Left lobe of liver (tissue), 2 donors: ENCODE data around the gene RAB8A. TPM values are rescaled to one million over a fixed set of nuclear protein-coding genes. Genes with fewer than 3 reads are reported as not detected.
A peak's percentile ranks its signal among the peaks of the same experiment; 100 is the strongest.
"Not testable (repeated sequence)": the region's sequence is repeated elsewhere in the genome, so short reads cannot be mapped to it uniquely, and the experiment has no call there.

ENCODE experiments used
- ATAC-seq: fragments of 200-7000 bp; cut with Tn5 transposase; one replicate; pipeline ENCODE4 v1.9.1; 2020; ENCODE audit warnings: mild to moderate bottlenecking, moderate library complexity
- DNase-seq: peaks from one replicate; pipeline ENCODE4 v3.0.0-alpha.2; 2020; ENCODE audit warnings: low spot score
- total RNA-seq: library from RNA; stranded (reverse); gene quantifications from one replicate; pipeline ENCODE4 v1.2.1, GENCODE V29; 2021
- donor health status: DM: no; HTN: no; CAD: no; lungs with moderate emphysema.
- donor health status: DM: no; HTN: yes; CAD: no.

The RAB8A gene
- total RNA-seq, 1 donor from 2014 or later = 56.5 TPM

DNA sequence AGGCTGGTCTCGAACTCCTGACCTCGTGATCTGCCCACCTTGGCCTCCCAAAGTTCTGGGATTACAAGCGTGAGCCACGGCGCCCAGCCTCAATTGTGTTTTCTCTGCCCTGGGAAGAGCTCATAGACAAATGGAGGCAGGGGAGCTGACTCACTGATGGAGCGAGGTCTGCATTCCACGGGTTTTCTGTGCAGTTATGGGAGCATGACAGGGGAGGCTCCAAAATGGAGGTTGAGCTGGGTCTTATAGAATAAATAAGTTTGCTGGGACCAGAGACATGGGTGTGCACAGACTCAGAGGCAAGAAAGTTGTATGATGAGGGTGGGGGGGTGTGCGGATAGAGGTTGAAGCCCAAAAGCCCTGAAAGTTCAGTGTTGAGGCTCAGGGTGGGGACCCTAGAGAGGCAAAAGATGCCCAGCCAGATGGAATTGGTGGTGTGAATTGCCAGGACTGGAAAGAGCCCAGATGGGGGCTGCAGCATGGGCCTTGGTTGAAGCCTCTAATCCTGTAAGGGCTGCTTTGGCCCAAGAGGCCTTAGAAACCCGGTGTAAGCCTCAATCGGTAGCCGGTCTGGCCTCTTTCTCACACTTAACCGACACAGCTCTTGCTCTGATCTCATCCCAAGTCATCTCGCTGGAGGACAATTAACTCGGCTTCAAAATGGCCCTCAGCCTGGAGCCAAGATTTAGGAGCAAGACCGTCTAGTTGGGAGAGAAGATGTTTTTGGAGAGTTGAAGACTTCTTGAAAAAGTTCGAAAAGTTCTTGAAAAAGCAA, 33.5 kb upstream of the RAB8A start:
- ATAC-seq = no peak
- no peak for DNase-seq

DNA sequence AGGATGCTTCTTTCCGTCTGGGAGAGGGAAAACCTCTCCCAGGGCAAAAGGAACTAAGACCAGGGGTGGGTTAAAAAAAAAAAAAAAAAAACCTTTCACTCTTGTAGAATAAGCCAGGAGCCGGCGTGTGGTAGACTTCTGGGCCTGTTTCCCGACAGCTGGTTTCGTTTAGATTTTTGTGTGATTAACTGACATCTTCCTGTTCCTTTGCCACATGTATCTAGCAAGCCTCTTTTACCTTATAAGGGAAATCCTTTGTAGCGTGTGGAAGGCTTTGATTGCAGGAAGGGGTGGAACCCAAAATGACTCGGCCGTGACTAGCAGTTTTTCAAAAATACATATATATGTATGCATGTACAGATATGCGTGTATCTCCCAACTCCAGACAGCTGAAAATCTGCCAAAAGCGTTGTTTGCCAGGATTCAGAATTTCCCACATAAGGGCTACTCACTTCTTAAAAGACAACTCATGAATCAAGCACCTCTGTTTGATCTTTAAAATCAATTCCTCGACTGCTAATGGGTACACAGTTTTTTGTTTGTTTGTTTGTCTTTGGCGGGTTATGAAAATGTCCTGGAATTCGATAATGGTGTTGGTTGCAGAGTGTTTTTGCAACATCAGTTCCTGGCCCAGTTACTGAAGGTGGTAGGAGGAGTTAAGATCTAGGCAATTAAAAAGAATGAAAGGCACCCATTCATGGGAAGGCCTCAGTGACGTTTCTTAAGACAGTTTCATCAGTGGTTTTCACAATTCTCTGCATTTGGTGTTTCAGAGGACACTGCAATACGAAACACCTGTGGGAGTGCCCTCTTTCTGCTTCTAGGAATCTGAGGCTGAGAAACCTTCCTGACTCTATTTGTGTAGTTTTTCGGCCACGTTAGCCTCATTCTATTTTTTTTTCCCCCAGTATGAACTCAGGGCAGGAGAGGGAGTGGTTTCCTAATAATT, 32.7 kb upstream of the RAB8A start:
- DNase-seq (no peak), ATAC-seq (peak; percentile 26)

DNA sequence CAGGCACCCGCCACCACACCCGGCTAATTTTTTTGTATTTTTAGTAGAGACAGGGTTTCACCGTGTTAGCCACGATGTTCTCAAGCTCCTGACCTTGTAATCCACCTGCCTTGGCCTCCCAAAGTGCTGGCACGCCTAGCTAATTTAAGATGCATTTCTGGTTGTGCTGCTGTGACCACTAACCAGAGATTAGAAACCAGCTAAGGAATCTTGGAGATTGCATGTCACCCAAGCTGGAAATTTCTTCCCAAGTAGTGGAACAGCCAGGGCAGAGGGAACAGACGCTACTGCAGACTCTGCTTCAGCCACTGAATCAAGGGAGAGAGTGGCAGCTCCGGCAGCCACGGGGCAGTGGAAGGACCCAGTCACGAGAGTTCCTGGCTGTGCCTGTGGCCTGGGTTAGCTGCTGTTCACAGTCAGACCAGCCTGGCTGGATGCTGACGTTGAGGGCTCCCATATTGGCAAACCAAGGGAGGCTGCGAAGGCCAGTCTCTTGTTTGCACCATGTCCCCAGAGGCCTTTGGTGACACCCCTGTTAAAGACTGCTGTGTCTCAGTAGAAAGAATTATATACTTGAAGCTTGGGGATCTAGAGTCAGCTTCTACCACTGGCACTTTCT, 27.5 kb upstream of the RAB8A start:
- no peak for ATAC-seq
- DNase-seq = no peak

DNA sequence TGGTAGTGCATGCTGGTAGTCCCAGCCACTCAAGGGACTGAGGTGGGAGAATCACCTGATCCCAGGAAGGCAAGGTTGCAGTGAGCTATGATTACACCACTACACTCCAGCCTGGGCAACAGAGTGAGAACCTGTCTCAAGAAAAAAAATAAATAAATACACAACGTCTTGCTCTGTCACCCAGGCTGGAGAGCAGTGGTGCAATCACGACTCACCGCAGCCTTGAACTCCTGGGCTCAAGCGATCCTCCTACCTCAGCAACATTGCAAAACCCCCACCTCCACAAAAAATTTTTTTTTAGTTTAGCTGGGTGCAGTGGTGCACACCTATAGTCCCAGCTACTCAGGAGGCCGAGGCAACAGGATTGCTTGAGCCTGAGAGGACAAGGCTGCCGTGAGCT, 26.6 kb upstream of the RAB8A start:
- DNase-seq (no peak), ATAC-seq (no peak)

DNA sequence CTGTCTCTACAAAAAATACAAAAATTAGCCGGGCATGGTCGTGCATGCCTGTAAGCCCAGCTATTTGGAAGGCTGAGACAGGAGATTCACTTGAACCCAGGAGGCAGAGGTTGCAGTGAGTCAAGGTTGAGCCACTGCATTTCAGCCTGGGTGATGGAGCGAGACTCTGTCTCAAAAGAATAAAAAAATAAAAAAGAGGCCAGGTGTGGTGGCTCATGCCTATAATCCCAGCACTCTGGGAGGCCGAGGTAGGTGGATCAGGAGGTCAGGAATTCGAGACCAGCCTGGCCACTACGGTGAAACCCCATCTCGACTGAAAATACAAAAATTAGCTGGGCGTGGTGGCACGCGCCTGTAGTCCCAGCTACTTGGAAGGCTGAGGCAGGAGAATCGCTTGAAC, 24.3 kb upstream of the RAB8A start:
- ATAC-seq, DNase-seq: not testable (repeated sequence)

DNA sequence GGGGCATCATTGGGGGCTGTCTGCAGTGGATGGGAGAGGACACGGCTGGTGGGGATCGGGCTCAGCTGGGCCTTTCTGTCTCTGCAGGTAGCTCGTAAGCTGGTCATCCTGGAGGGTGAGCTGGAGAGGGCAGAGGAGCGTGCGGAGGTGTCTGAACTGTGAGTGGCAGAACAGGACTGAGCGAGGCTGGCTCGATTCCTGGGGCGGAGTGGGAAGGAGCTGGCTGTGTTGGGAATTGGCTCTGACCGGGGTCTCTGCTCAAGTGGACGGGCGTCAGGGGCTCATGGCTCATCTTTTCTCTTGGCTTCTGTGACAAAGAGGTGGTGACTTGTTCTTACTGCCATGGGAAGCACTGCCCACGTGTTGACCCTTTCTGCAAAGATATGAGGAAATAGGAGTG, 23.7 kb upstream of the RAB8A start:
- DNase-seq = no peak
- no peak for ATAC-seq

DNA sequence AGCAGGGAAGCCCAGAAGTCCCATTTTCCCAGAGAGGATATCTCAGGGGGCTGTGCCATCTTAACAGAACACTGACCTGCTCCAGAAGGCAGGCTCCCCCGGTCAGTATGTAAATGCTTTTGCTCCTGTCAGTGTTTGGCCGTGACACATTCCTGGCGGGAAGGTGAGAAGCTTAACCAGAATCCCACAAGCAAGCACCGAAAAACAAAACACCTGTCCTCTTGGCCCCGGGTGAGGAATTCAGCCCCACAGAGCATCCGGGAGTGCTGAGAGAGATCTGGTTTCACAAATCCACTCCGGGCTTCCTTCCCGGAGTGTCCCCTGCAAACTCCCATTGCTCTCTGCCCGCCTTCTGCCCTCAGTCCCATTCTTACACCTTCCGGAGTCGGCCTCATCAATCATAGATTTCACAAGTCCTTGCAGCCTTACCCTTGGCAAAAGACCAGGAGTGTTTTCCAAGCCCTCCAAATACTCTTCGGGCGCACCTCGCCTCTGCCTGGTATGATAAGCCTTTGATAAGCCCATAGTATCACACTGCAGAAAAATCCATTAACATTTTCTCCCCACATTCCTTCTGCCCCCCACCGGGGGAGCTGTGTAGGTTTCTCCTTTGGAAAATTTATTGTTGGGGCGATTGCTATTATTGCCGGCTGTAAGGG, 23.2 kb upstream of the RAB8A start:
- ATAC-seq (peak; percentile 36), DNase-seq (no peak)

DNA sequence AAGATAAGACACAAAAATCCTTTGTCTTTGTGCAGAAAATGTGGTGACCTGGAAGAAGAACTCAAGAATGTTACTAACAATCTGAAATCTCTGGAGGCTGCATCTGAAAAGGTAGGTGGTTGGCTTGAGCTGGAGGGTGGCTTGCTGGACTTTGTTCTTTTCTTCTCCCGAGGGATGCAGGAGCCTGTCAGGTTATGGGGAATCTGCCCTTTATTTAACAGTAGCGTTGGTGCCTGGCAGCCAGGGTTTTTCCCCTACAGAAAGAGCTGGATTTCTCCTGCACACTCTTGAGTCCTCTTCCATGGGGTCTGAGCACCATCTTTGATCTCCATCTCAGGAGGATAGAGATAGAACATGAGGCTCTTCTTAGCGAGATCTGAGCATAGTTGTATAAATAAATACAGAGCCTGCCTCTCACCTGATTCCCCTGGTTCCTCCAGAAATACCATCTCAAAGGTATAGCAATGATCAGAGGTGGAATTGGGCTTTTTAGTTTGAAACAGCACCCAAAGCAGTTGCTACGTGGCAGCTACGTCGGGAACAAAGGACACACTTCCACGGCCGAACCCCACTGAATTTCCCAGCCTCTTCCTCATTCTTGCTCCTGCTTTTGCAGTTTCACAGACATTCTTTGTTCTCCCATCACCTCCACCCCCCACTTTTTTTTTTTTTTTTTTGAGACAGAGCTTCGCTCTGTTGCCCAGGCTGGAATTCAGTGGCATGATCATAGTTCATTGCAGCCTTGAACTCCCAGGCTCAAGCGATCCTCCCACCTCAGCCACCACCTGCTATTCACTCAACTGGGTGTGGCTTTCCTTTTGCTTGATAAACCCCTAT, 22.5 kb upstream of the RAB8A start:
- DNase-seq (no peak), ATAC-seq (no peak)

DNA sequence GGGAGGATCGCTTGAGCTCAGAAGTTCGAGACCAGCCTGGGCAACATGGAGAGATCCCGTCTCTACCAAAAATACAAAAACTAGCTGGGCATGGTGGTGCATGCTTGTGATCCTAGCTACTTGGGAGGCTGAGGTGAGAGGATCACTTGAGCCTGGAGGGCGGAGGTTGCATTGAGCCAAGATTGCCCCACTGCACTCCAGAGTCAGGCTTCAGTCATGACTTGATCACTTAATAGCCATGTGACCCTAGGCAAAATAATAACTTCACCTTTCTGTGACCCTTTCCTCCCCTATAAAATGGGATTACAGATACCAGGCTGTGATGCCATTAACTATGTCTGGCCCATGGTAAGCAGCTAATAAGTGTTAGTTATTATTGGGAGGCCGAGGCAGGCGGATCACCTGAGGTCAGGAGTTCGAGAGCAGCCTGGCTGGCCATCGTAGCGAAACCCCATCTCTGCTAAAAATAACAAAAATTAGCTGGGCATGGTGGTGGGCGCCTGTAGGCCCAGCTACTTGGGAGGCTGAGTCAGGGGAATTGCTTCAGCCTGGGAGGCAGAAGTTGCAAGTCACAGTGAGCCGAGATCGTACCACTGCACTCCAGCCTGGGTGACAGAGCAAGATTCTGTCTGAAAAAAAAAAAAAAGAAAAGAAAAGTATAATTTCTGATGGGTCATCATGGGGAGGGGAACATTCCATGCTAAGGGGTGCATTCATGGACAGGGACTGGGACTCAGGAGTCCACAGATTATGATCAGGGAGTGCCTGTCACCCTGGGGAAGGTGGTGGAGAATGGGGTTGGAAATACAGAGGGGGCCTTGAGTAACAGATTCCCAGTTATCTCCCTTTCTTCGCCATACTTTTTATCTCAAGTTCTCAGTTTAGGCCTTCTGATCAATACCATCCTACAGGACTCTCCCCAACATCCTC, 19.9 kb upstream of the RAB8A start:
- ATAC-seq = no peak
- no peak for DNase-seq

DNA sequence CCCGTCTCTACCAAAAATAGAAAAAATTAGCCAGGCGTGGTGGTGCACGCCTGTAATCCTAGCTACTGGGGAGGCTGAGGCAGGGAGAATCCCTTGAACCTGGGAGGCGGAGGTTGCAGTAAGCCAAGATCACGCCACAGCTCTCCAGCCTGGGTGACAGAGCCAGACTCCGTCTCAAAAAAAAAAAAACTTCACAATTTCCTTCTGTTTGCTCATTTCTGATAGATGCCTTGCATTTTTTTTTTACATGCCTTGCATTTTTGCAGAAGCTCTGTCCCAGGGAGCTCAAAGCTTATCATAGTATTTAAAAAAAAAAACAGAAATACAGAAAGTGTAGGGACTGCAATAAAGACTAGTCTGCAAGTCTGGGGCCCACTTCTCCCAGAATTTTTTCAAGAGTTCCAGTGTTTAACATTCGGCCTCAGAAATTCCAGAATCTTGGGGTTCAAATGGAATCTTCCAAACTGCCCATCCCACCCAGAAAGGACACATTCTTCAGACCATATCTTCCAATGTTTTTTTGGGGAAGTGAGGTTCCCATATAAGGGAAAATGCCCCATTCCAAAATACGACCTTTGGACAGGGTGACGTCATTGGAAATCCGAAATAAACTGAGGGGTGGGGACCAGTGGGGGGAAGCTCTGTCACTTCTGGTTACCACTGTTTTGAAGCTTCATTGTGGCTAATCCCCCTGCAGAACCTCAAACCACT, 17.2 kb upstream of the RAB8A start:
- peak; percentile 23 for ATAC-seq
- no peak for DNase-seq

DNA sequence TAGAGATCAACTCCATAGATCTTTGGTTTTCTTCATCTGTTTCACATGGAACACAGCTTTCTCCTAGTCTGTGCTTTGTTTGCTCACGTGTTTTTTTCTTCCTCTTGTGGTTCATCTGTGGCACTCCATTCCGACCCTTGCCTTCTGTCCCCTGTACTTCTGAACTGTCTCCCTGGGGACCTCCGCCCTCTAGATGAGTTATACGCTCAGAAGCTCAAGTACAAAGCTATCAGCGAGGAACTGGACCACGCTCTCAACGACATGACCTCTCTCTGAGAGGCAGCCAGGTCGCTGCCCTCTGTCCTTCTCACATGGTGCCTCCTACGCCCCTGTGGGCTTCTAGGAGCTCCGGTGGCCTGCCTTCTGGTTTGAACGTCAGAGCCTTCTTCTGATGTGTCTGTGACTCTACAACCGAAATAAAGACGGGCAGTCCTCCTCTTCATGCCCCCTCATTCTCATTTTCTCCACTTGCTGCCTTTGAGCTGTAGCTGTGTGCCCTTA, 16.6 kb upstream of the RAB8A start:
- DNase-seq = no peak
- peak; percentile 53 for ATAC-seq

DNA sequence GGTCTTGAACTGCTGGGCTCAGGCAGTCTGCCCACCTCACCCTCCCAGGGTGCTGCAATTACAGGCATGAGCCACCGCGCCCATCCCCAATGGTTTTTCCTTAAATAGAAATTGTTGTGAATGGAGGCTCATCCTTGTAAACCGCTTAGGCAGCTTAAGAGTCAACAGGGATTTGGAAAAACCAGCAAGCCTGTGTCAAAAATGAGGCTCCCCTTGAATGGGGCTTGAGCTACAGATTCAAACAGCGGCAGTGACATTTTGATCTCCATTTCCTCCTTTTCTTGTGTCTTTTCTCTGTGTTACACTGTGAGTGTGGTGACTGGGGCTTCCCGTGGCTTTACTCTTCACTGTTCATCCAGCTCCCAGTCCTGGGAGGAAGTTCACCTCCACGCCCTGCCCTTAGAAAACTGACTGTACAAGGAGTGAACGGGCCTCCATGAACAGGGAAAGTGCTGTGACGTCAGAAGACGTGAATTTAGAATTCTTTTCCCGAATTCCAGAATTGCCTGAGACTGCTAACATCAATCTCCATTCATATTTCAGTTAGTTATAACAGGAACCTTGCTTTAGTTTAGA, 15.3 kb upstream of the RAB8A start:
- ATAC-seq (no peak), DNase-seq (no peak)

DNA sequence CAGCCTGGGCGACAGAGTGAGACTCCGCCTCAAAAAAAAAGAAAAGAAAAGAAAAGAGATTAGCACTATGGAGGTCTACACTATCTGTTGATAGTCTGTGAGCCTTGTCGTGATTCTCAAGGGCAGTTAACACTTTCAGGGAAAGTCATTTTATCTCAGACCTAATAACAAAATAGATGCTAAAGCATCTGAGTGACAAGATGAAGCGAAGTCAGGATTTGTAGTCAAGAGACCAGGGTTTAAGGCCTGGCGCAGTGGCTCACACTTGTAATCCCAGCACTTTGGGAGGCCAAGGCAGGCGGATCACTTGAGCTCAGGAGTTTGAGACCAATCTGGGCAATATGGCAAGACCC, 13.3 kb upstream of the RAB8A start:
- ATAC-seq (no peak), DNase-seq (no peak)

DNA sequence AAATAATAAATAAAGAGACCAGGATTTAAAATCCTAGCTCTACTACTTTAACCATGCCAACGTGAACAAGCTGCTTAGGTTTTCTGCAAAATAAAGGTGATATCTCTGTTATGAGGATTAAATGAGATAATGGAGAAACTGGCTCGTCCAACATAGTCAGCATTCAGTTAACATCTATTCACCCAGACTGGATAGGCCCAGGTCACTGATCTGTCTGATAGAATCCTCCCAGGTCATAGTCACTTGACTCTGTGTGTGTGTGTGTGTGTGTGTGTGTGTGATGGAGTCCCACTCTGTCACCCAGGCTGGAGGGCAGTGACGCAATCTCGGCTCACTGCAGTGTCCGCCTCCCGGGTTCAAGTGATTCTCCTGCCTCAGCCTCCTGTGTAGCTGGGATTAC, 12.9 kb upstream of the RAB8A start:
- ATAC-seq (no peak), DNase-seq (no peak)

DNA sequence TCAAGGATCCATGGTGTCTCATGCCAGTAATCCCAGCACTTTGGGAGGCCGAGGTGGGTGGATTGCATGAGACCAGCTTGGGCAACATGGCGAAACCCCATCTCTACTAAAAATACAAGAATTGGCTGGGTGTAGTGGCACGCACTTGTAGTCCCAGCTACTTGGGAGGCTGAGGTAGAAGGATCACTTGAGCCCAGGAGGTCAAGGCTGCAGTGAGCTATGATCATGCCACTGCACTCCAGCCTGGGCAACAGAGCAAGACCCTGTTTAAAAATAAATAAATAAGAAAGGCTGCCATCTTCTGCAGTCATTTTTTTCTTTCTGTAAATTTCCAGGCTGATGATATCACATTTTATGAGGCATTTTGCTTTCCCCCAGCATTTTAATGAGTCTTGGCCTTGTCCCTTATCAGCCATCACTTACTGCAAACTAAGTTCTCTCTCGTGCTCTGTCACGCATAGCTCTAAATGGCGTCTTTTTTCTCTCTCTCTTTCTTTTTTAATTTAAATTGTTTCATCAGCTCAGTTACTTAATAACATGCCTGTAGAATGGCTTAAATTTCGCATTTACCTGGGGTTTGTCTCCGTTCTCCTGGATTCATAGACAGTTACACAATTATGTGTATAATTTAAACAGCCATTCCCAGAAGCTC, 12.2 kb upstream of the RAB8A start:
- DNase-seq, ATAC-seq: not testable (repeated sequence)

DNA sequence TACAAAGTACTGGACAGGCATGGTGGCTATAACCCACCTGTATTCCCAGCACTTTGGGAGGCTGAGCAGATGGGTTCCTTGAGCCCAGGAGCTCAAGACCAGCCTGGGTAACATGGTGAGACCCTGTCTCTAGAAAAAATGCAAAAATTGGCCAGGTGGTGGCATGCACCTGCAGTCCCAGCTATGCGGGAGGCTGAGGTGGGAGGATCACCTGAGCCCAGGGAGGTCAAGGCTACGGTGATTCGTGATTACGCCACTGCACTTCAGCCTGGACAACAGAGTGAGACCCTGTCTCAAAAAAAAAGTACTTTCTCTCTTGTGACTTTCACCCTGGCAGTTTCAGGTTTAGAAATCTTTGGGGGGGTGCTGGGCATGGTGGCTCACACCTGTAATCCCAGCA, 11.2 kb upstream of the RAB8A start:
- ATAC-seq = no peak
- DNase-seq = no peak

DNA sequence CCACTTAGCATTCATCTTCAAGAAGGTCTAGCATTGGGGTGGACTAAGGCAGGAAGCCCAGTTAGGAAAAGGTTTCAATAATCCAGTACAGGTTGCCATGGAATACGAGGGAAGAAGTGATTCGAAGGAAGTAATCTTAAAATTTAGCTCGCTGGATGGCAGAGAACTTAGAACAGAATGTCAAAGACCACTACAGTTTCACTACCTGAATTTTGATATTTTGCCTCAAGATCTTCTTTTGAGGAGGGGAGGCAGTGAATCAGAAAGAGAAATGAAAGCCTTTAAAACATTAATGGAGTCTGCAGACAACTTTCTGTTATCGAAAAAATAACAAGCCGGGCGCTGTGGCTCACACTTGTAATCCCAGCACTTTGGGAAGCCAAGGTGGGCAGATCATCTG, 7.0 kb upstream of the RAB8A start:
- no peak for ATAC-seq

More for the DNA sequence above, 7.0 kb upstream of the RAB8A start:
- no peak for DNase-seq
